Activated CD8-positive, alpha-beta memory T cell treated with anti-CD3 and anti-CD28 coated beads, Interleukin-2, amount 10 ng/mL, durations not matched to agents 7 days and 5 days (primary cell): ENCODE results near the gene ZNF839. TPM values are rescaled to one million over a fixed set of nuclear protein-coding genes. Genes with fewer than 3 reads are reported as not detected.
A peak's percentile ranks its signal among the peaks of the same experiment; 100 is the strongest.
"Not testable (repeated sequence)": the region's sequence is repeated elsewhere in the genome, so short reads cannot be mapped to it uniquely, and the experiment has no call there.

Experiments
- ATAC-seq: fragments of 150-1000 bp; cut with Tn5 transposase; one replicate; pipeline ENCODE4 v1.10.0; 2021; ENCODE audit warnings: moderate library complexity
- CTCF ChIA-PET: fragments of 350-600 bp; sonication (Branson Sonifier 250); formaldehyde crosslinking; loops from one replicate; lab custom pipeline; 2021; ENCODE audit warnings: antibody characterized with exemption; lab: Charles Lee
- DNase-seq: peaks from one replicate; pipeline ENCODE4 v3.0.0-alpha.2; 2020
- H3K27ac Mint-ChIP-seq: one replicate; pipeline ENCODE4 v1.8.0; 2021; ENCODE audit warnings: mild to moderate bottlenecking, mixed read lengths
- H3K27me3 Mint-ChIP-seq: one replicate; pipeline ENCODE4 v1.8.0; 2021; ENCODE audit warnings: mixed read lengths
- H3K36me3 Mint-ChIP-seq: one replicate; pipeline ENCODE4 v1.8.0; 2021; ENCODE audit warnings: mild to moderate bottlenecking, mixed read lengths
- H3K4me1 Mint-ChIP-seq: one replicate; pipeline ENCODE4 v1.8.0; 2021; ENCODE audit warnings: mixed read lengths
- H3K4me3 Mint-ChIP-seq: one replicate; pipeline ENCODE4 v1.8.0; 2021; ENCODE audit warnings: mild to moderate bottlenecking, moderate library complexity, mixed read lengths
- H3K9me3 Mint-ChIP-seq: one replicate; pipeline ENCODE4 v1.8.0; 2022; ENCODE audit warnings: low read depth, mixed read lengths
- total RNA-seq, 2 experiments: library from RNA; stranded (reverse); gene quantifications; one replicate each; pipeline ENCODE4 v1.2.3, GENCODE V29; 2021

Gene ZNF839
- total RNA-seq, 2 experiments from 2014 or later = 11.9 to 13.5 TPM

GRCh38 chr14:102317564-102318248 is 1.8 kb upstream of the ZNF839 start:
- CTCF ChIA-PET = interaction anchor here (0.6 to 4.9 kb wide), 22 partner anchors 9 to 596 kb away, joined by 3 to 29 read pairs (median 4); partner anchors contain the start of genes CINP, DYNC1H1, HSP90AA1 and MOK
- Mint-ChIP-seq H3K9me3 (no peaks in the 10 kb centered on the region), H3K27ac (peak overlapping the region; percentile 90), H3K36me3 (no peaks in the 10 kb centered on the region), H3K27me3 (no peaks in the 10 kb centered on the region), H3K4me3 (peak overlapping the region; percentile 79), H3K4me1 (peaks cover 65% of the 10 kb centered on the region)
- DNase-seq = peak; percentile 67
- ATAC-seq = no peak

GRCh38 chr14:102318781-102319276 is 717 bp upstream of the ZNF839 start:
- ATAC-seq (no peak), DNase-seq (no peak)
- Mint-ChIP-seq H3K4me1 (peaks cover 66% of the 10 kb centered on the region), H3K4me3 (peak overlapping the region; percentile 96), H3K27ac (peak overlapping the region; percentile 96), H3K36me3 (no peaks in the 10 kb centered on the region), H3K9me3 (no peaks in the 10 kb centered on the region), H3K27me3 (no peaks in the 10 kb centered on the region)
- CTCF ChIA-PET = interaction anchor here (1.0 to 4.9 kb wide), 6 partner anchors 10 to 353 kb away, joined by 3 to 24 read pairs (median 4); partner anchors contain the start of genes CINP and TECPR2

DNA sequence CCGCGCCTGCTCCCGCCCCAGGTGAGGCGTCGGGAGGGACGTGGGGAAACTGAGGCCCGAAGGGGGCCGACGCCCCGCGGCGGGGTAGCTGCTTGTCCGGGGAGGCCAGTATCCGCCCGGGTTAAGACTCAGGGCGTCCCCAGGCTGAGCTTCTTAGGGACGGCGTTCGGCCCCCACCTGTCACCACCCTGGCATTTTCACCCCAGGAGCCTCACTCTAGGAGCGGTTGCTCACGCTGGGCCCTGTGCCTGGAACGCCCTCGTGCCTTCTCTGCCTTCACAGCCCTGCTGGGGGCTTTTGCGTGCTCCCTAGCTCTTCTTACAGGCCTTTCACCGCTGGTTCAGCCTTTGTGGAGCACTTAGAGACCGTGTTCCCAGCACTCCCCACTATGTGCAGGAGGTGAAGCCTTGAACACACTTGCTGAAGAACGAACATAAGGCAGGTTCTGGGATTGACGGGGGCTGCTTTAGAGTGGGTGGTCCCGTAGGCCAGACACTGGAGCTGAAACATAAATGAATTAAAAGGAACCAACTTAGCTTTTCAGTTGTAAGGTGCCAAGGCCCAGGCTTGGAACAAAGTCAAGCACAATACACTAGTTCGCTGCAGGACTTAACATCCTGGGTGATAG is 601 bp downstream of the ZNF839 start:
- Mint-ChIP-seq H3K4me1 (peaks cover 54% of the 10 kb centered on the region), H3K4me3 (peak overlapping the region; percentile 83), H3K27ac (peak overlapping the region; percentile 85), H3K9me3 (no peaks in the 10 kb centered on the region), H3K36me3 (no peaks in the 10 kb centered on the region), H3K27me3 (no peaks in the 10 kb centered on the region)
- peak; percentile 25 for ATAC-seq
- peak; percentile 57 for DNase-seq
- CTCF ChIA-PET = interaction anchor here (1.2 to 4.9 kb wide), 5 partner anchors 10 to 354 kb away, joined by 3 to 24 read pairs (median 4); no protein-coding TSS in a partner anchor

DNA sequence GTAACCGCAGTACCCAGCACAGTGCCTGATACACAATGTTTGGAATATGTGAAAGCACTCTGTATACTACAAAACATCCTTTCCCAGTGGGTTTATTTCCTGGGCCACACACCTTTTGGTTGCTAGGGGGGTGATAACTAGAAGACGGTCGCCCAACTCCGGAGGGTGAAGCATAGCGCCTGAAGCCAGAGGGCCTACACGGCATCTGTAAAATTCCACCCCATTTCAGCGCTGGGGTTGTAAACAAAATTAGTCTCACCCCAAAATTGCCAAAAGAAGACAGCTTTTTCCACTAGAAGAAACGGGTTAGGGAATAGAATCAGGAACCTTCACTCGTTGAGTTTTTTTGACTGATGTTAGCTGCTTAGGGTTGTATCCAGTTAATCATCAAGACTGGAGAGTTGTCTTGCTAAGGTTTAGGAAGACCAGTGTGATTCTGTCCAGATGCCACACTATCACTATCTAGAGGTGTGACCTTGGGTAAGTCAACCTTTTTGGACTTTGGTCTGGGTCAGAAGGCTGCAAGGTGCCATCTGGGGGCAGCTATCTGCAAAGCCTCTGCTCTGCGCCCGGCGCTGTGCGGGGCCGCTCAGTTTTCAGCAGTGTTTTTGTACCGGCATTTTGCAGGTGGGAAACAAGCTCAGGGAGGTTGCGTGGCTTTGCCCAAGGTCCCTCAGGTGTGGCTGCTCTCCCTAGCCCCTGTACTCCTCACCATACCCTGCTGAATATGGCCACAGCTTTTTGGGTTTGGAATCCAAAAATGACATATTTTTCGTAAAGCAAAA is 1.3 kb downstream of the ZNF839 start:
- CTCF ChIA-PET = interaction anchor here (1.2 to 4.9 kb wide), 5 partner anchors 9 to 204 kb away, joined by 3 to 24 read pairs (median 4); no protein-coding TSS in a partner anchor
- H3K36me3 Mint-ChIP-seq = no peaks in the 10 kb centered on the region
- no peaks in the 10 kb centered on the region for H3K27me3 Mint-ChIP-seq
- DNase-seq (no peak), ATAC-seq (no peak)
- H3K4me3 Mint-ChIP-seq = peak overlapping the region; percentile 83
- no peaks in the 10 kb centered on the region for H3K9me3 Mint-ChIP-seq
- peak overlapping the region; percentile 85 for H3K27ac Mint-ChIP-seq
- peaks cover 51% of the 10 kb centered on the region for H3K4me1 Mint-ChIP-seq

DNA sequence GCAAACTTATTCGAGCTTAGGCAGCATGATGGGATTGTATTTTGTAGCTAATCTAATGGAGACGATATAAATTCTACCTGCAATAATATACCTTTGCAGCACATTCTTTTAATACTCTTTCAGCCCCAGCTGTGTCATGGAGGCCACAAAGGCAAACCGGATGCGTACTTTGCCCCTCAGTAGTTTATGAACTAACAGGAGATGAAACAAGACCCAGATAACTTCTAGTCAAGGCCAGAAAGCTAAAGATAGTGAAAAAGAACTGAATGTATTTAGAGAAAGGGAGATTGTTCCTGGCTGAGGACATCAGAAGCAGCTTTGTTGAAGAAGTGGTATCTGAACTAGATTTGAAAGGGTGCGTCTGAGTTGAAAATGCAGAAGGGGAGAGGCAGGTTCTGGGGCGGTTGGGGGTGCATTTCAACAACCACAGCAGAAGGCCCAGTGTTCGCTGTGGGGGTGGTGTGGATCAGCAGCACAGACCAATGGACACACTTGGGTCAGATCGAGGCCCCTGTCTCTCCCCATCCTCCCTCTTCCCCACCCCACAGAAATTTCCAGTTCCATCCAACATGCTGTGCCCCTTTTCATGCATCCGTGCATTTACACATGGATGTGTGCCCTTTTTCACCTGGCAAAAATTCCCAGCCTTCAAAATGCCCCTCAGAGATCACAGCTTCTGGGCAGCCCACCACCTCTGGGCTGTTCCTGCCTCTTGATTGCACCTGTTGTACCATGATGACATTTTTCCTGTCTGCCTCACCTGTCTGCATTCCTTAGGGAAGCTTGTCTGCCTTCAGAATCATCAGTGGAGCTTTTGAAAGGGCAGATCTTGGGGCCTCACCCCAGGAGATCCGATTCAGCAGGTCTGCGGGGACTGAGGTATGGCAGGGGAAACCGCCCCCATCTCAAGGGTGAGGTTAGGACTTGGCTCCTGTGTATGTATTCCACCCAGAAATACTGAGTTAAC is 2.2 kb downstream of the ZNF839 start:
- no peak for ATAC-seq
- Mint-ChIP-seq H3K27ac (peak overlapping the region; percentile 42), H3K9me3 (no peaks in the 10 kb centered on the region), H3K4me3 (no peak overlapping the region), H3K36me3 (peaks cover 3% of the 10 kb centered on the region), H3K27me3 (no peaks in the 10 kb centered on the region), H3K4me1 (peaks cover 45% of the 10 kb centered on the region)
- CTCF ChIA-PET = interaction anchor here (0.7 to 4.9 kb wide), 3 partner anchors 41 to 203 kb away, joined by 3 to 24 read pairs (median 6); partner anchors contain the start of genes CINP and TECPR2
- no peak for DNase-seq

DNA sequence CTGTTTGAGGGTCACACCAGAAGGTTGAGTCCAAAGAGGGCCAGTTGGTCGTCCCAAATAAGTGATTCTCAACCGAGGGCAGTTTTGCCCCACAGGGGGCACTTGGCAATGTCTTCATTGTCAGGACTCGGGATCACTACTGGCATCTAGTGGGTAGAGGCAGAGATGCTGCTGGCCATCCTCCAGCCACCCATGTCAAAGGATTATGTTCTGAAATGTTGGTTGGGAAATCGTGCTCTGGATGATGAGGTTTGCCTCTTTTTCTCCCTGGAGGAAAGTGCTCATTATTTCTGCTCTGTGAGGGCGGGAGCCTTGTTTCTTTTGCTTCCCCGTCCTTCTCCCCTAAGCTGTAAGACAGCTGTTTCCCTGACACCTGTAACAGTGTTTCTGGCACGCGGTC is 3.6 kb downstream of the ZNF839 start:
- H3K9me3 Mint-ChIP-seq = no peaks in the 10 kb centered on the region
- no peaks in the 10 kb centered on the region for H3K27me3 Mint-ChIP-seq
- H3K36me3 Mint-ChIP-seq = peaks cover 3% of the 10 kb centered on the region
- DNase-seq = peak; percentile 52
- no peak overlapping the region for H3K27ac Mint-ChIP-seq
- CTCF ChIA-PET = no interaction called here
- no peak for ATAC-seq
- H3K4me3 Mint-ChIP-seq = no peak overlapping the region
- H3K4me1 Mint-ChIP-seq = peaks cover 34% of the 10 kb centered on the region

- H3K27ac Mint-ChIP-seq = no peak overlapping the region
- H3K4me3 Mint-ChIP-seq = no peak overlapping the region
- CTCF ChIA-PET = interaction anchor here (0.7 kb wide), 1 partner anchor 12 kb away, joined by 3 read pairs; no protein-coding TSS in a partner anchor
- DNase-seq = no peak
- ATAC-seq = no peak
- no peaks in the 10 kb centered on the region for H3K9me3 Mint-ChIP-seq
- peaks cover 16% of the 10 kb centered on the region for H3K4me1 Mint-ChIP-seq
- no peaks in the 10 kb centered on the region for H3K27me3 Mint-ChIP-seq
- peaks cover 3% of the 10 kb centered on the region for H3K36me3 Mint-ChIP-seq
Observed at GRCh38 chr14:102325791-102326345, 6.3 kb downstream of the ZNF839 start.

DNA sequence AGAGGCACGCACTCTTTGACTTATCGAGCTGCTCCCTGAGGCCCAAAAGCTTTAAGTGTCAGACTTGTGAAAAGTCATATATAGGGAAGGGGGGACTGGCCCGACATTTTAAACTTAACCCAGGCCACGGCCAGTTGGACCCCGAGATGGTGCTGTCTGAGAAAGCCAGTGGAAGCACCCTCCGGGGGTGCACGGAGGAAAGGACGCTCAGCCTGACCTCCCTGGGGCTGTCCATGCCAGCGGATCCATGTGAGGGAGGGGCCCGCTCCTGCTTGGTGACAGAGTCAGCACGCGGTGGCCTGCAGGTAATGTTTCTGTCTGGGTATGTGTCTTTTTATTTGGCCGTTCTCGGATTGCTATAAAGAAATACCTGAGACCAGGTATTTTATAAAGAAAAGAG is 7.0 kb downstream of the ZNF839 start:
- peaks cover 3% of the 10 kb centered on the region for H3K36me3 Mint-ChIP-seq
- H3K9me3 Mint-ChIP-seq = no peaks in the 10 kb centered on the region
- no peaks in the 10 kb centered on the region for H3K27me3 Mint-ChIP-seq
- peaks cover 8% of the 10 kb centered on the region for H3K4me1 Mint-ChIP-seq
- DNase-seq (no peak), ATAC-seq (no peak)
- no peak overlapping the region for H3K27ac Mint-ChIP-seq
- CTCF ChIA-PET = interaction anchor here (0.7 kb wide), 1 partner anchor 13 kb away, joined by 3 read pairs; no protein-coding TSS in a partner anchor
- H3K4me3 Mint-ChIP-seq = no peak overlapping the region

GRCh38 chr14:102329381-102329780 is 9.8 kb downstream of the ZNF839 start:
- H3K9me3 Mint-ChIP-seq, CTCF ChIA-PET: not testable (repeated sequence)

GRCh38 chr14:102330806-102331205 is 11.3 kb downstream of the ZNF839 start:
- CTCF ChIA-PET = no interaction called here
- Mint-ChIP-seq H3K4me1 (peaks cover 5% of the 10 kb centered on the region), H3K27ac (no peak overlapping the region), H3K9me3 (no peaks in the 10 kb centered on the region), H3K4me3 (no peak overlapping the region), H3K36me3 (peaks cover 5% of the 10 kb centered on the region), H3K27me3 (no peaks in the 10 kb centered on the region)
- DNase-seq (no peak), ATAC-seq (no peak)

More at GRCh38 chr14:102329381-102329780, 9.8 kb downstream of the ZNF839 start:
- not testable (repeated sequence) for ATAC-seq, H3K4me3 Mint-ChIP-seq, H3K4me1 Mint-ChIP-seq, H3K27ac Mint-ChIP-seq, DNase-seq, H3K36me3 Mint-ChIP-seq, H3K27me3 Mint-ChIP-seq

GRCh38 chr14:102333390-102333789 is 13.8 kb downstream of the ZNF839 start:
- peak overlapping the region; percentile 17 for H3K27ac Mint-ChIP-seq
- CTCF ChIA-PET = no interaction called here
- ATAC-seq = no peak
- no peaks in the 10 kb centered on the region for H3K9me3 Mint-ChIP-seq
- peaks cover 6% of the 10 kb centered on the region for H3K4me1 Mint-ChIP-seq
- DNase-seq = no peak
- H3K27me3 Mint-ChIP-seq = no peaks in the 10 kb centered on the region
- no peak overlapping the region for H3K4me3 Mint-ChIP-seq
- H3K36me3 Mint-ChIP-seq = peaks cover 12% of the 10 kb centered on the region
